Stimulated activated CD8-positive, alpha-beta memory T cell treated with anti-CD3 and anti-CD28 coated beads, Interleukin-7, amount 100 ng/mL, for 48 hours (primary cell): ENCODE data around the gene PRDM1.

ENCODE experiments used
- DNase-seq, 2 donors: peaks; one replicate each; pipeline ENCODE4 v3.0.0-alpha.2; 2020; ENCODE audit warnings: low read depth in 1 of 2; ENCODE audit errors: extremely low read depth in 1 of 2

The PRDM1 gene

GRCh38 chr6:106069478-106069877, 16.7 kb upstream of the PRDM1 start:
- DNase-seq = no peak

- no peak for DNase-seq
Observed at GRCh38 chr6:106070636-106071035, 15.5 kb upstream of the PRDM1 start.

- DNase-seq = no peak
Observed at GRCh38 chr6:106072501-106073090, 13.5 kb upstream of the PRDM1 start.

GRCh38 chr6:106074146-106074545, 12.0 kb upstream of the PRDM1 start:
- DNase-seq = no peak

DNA sequence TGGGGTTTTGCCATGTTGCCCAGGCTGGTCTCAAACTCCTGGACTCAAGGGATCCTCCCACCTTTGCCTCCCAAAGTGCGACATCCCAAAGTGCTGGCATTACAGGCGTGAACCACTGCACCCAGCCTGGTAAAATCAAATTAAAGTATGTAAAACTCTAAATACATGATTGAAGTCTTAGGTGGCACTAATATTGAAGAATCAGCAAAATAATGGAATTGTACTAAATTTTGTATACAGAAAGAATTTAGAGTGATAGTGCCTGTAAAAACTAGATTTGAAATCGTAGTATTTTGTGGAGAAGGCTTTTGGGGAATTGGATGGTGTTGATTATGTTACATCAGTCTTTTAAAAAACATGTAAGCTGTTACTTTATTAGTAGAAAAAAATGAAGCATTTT, 10.0 kb upstream of the PRDM1 start:
- no peak for DNase-seq

GRCh38 chr6:106077170-106077569, 9.0 kb upstream of the PRDM1 start:
- no peak for DNase-seq

DNA sequence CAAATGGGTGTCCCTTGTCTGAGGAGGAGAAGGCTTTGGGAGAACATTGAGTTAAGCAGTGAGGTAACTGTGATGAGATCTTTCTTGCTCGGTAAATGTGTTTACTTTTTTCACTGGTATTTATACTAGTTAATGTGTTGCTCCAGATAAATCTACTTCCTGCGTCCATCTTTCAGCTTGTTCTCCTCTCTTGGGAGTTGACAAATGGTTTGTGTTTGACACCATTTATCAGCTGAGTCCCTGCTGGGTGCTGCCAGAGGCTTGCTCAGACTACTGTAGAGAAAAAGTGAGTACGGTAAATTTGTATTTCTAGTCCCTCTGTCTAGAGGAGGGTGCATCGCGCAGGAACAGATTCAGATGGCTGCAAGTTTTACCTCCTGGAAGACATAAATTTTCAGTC, 8.3 kb upstream of the PRDM1 start:
- no peak for DNase-seq

DNA sequence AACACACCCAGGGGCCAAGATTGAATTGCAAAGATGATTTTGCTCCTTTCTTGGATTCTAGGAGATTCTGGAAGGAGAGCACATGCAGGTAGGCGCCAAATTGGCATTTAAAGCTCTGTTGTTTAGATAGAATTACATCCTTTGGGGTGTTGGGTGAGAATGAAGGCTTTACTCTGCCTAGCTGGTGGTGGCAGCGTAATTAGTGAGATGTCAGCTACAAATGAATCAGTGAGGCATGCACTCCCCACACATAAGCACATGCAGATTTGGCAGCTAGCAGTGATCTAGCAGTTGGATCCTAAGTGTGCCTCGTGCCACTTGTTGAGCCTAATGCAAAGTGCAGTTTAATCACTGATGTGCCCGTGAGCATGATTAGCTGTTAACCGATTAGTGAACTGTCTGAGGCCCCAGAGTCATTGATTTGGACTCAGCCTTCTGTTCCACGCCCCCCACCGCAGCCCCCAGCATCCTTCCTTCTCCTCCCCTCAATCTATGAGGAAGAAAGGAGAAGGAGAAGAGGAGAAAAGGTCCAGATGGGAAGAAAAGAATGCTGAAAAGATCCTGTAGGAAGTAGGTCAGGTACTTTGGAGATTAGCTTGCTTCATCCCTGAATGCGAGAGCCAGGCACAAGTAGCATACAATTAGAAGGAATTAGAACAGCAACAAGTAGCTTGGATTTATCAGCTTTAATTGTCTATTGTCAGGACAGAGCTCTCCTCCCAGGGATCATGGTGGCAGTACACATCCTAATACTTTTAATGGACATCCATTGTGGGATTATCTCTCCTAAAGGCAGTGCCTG, 6.0 kb upstream of the PRDM1 start:
- DNase-seq = no peak

- no peak for DNase-seq
Observed at GRCh38 chr6:106080763-106081095, 5.4 kb upstream of the PRDM1 start.

GRCh38 chr6:106081715-106082114, 4.4 kb upstream of the PRDM1 start:
- DNase-seq = no peak

- no peak for DNase-seq
Observed at GRCh38 chr6:106082735-106083398, 3.3 kb upstream of the PRDM1 start.

- no peak for DNase-seq
Observed at GRCh38 chr6:106083618-106084017, 2.5 kb upstream of the PRDM1 start.

- no peak for DNase-seq
Observed at GRCh38 chr6:106084106-106084988, 1.8 kb upstream of the PRDM1 start.

DNA sequence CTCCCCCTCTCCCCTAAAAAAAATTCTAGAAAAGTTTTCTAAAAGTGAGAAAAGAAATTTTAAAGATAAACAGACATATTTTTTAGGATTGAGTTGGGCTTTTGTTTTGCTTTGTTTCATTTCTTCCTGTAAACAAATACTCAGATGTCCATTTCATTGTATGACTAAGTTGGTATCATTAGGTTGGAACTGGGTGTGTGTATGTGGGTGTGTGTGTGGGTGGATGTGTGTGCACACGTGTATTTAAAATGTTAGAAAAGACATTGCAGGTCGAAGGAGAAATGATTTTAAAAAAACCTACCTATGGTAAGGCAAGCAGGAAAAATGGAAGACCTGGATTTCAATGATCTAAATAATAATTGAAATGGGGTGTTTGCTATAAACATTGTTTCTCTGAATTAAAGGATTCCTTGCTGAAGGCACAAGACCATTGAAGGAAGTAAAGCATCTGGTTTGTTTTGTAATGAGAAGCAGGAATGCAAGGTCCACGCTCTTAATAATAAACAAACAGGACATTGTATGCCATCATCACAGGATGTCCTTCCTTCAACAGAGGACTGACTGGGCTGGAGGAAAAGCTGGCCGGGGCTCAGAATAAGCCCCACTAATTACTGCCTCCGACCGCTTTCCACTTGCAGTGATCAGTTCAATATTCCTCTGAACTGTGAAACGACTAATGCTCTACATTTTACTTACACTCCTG, 996 bp upstream of the PRDM1 start:
- no peak for DNase-seq

- no peak for DNase-seq
Observed at GRCh38 chr6:106085692-106085983, 498 bp upstream of the PRDM1 start.

GRCh38 chr6:106086814-106087175, 659 bp downstream of the PRDM1 start:
- no peak for DNase-seq

- no peak for DNase-seq
Observed at GRCh38 chr6:106087548-106088325, 1.6 kb downstream of the PRDM1 start.

- no peak for DNase-seq
Observed at GRCh38 chr6:106090001-106090400, 3.9 kb downstream of the PRDM1 start.

GRCh38 chr6:106092279-106092678, 6.1 kb downstream of the PRDM1 start:
- DNase-seq = no peak

GRCh38 chr6:106094261-106094963, 8.3 kb downstream of the PRDM1 start:
- no peak for DNase-seq
